Left cardiac atrium (tissue), 4 donors: Measurements from ENCODE around the gene BAHCC1. TPM values are rescaled to one million over a fixed set of nuclear protein-coding genes. Genes with fewer than 3 reads are reported as not detected.

Source experiments
- ATAC-seq, 2 donors: fragments of 200-7000 bp; cut with Tn5 transposase; one replicate each; pipeline ENCODE4 v1.9.1; 2020; ENCODE audit warnings: mild to moderate bottlenecking in 2 of 2, moderate library complexity in 2 of 2
- DNase-seq: peaks from one replicate; pipeline ENCODE4 v3.0.0-alpha.2; 2020
- intact Hi-C, 2 donors: fragments of 100-400 bp; cut with DNase I; formaldehyde crosslinking; loops; one replicate each; pipeline versions ENCODE4 v1.14.1 to v1.15.1; 2022 to 2023
- microRNA-seq, 2 donors: library from miRNA; unstranded; fragments of <30 nt; microRNA quantifications; one replicate each; pipeline ENCODE4 v1.2.0, GENCODE V29; 2020
- total RNA-seq, 2 donors: library from RNA; stranded (reverse); fragmentation: NEBNext Ultra II Directional; extraction: Animal tissue kit (Norgen Biotek cat#: 25700); gene quantifications; one replicate each; pipeline ENCODE4 v1.2.1, GENCODE V29; 2021
- donor health status: DM: no; HTN: yes; CAD: no.
- donor health status: DM: no; HTN: yes; CAD: no; lungs with severe emphysema.
- donor health status: DM: yes; HTN: yes; CAD: no.
- donor health status: Dilated cardiomyopathy.

The BAHCC1 gene
- total RNA-seq, 2 donors from 2014 or later, result 8.3 to 9.9 TPM

GRCh38 chr17:81511554-81511803 lies 116.2 kb downstream of the BAHCC1 start:
- ATAC-seq, result no peak
- no peak for DNase-seq
- intact Hi-C loops, result loop anchor here in 1 of 2 donors (2.0 kb wide), 1 partner anchor 115 kb away; no protein-coding TSS in a partner anchor

DNA sequence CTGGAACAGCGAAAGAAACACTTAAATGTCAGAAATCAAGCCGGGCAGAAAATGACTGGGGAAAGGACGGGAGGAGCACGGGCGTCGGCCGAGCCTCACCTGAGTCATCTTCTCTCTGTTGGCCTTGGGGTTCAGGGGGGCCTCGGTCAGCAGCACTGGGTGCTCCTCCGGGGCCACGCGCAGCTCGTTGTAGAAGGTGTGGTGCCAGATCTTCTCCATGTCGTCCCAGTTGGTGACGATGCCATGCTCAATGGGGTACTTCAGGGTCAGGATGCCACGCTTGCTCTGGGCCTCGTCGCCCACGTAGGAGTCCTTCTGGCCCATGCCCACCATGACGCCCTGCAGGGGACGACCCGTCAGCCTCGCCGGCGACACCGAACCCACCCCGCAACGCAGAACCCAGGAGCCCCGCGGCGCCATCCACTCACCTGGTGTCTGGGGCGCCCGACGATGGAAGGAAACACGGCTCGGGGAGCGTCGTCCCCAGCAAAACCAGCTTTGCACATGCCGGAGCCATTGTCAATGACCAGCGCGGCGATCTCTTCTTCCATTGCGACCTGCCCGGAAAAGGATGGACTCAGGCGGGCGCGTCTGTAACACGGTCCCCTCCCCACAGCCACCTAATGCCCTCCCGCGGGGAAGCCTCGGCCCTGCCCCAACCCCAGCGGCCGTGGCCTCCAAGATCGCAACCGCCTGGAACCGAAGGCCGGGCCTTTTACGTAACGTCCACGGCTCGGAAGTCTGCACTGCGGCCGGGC lies 116.7 kb downstream of the BAHCC1 start:
- intact Hi-C loops, result loop anchor here in 1 of 2 donors (2.0 kb wide), 1 partner anchor 115 kb away; no protein-coding TSS in a partner anchor
- ATAC-seq (peak; percentile 2 to 6), DNase-seq (peak; percentile 54)

DNA sequence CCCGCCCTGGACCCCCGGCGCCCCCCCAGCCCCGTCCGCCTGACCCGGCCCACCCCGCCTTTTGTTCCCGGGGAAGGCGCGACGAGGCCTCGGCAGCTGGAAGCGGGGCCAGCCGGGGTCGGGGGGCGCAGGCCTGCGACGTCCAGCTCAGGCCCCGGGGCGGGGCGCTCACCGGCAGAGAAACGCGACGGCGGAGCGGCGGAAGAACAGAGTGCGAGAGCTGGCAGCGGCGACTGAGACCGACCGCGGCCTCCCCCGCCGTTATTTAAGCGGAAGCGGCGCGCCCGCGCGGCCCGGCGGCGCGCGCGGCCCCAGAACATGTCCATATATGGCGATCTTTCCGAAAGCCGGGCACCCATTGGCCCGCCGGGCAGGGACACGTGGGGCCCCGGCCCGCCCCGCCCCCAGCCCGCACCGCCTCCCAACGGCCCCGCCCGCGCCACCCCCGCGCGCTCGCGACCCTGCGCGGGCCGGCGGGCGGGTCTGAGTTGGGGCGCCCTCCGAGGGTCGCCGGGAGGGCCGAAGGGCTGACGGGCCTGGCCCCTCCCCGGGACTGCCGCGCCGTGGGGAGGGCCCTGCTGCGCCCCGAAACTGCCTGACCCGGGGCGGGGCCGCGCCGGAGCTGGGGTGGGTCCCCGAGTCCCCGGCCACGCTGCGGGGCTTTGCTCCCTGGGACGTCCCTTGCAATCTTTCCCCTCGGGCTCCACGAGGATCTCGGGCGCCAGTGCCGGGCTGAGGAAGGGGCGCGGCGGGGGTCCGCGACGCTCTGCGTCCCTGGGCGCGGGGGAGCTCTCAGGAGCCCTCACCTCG lies 117.5 kb downstream of the BAHCC1 start, which contains the start of gene ACTG1:
TSS of gene ACTG1 (minus strand) at position 238 of the 810 bp plus-strand sequence. CDS start 445 bp downstream, outside the sequence.
- ATAC-seq (peak; percentile 61 to 81), DNase-seq (peak; percentile 94)
- intact Hi-C loops, result no loop called here

DNA sequence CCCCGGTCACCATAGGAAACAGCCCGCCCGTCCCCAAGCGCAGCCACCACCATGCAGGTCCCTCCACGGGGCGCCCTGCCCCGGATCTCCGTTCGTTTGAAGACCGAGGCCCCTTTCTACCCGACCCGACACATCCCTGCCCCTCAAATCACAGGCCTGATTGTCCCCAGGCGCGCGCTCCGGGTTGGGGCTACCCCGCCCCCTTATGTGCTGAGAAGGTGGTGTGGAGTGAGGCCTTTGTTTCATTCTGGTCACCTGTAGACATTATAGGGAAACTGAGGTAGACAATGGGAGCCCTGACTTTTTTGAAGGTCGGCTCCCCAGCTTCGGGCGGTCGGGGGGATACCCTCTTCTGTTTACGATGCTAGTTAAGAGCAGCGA lies 118.1 kb downstream of the BAHCC1 start:
- DNase-seq (peak; percentile 67), ATAC-seq (peak; percentile 4 to 13)
- intact Hi-C loops, result no loop called here

GRCh38 chr17:81513753-81514488 lies 118.7 kb downstream of the BAHCC1 start:
- ATAC-seq (peak; percentile 9 to 13), DNase-seq (peak; percentile 77)
- intact Hi-C loops, result no loop called here

DNA sequence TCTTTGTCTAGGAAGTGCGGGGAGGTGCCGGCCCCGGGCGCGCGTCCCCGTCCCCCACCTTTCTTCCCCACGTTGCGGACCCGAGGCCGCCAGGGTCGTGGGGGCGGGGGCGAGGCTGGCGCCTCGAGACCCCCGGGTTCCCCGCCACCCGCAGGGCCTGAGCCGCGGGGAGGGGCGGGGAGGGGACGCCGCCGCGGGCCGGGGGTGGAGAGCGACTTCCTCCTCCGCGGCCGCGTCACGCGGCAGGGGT lies 119.2 kb downstream of the BAHCC1 start:
- intact Hi-C loops, result no loop called here
- DNase-seq (no peak), ATAC-seq (no peak)

- peak; percentile 39 to 48 for ATAC-seq
- DNase-seq, result peak; percentile 89
- intact Hi-C loops, result loop anchor here in 1 of 2 donors (5.0 kb wide), 2 partner anchors 37 to 87 kb away; partner anchors contain the start of gene FAAP100
Measured at GRCh38 chr17:81514739-81515529, 119.7 kb downstream of the BAHCC1 start.

GRCh38 chr17:81515530-81516041 lies 120.3 kb downstream of the BAHCC1 start:
- intact Hi-C loops, result loop anchor here in 1 of 2 donors (5.0 kb wide), 2 partner anchors 37 to 87 kb away; partner anchors contain the start of gene FAAP100
- ATAC-seq, result no peak

More at GRCh38 chr17:81515530-81516041, 120.3 kb downstream of the BAHCC1 start:
- no peak for DNase-seq

Small RNA genes within 50 kb of the gene (microRNA-seq; reads per million reads assigned to microRNA genes)
- 0 to 0.20 reads per million in 2 donors for gene MIR3186
- 0 to 0.20 reads per million in 2 donors for gene MIR4740

Other genes with a start within 250 kb of the BAHCC1 start
- not detected for gene PVALEF, start 229.9 kb upstream of the BAHCC1 start, total RNA-seq
- 10 to 100 TPM in 1 of 2 donors, 1 to 10 TPM in 1; 8.3 to 12.7 TPM for gene AATK, start 229.2 kb upstream of the BAHCC1 start, total RNA-seq
- 1 to 10 TPM; 4.9 to 5.7 TPM for gene CEP131, start 172.5 kb upstream of the BAHCC1 start, total RNA-seq
- 10 to 100 TPM; 12.7 to 14.0 TPM for gene TEPSIN, start 156.4 kb upstream of the BAHCC1 start, total RNA-seq
- 10 to 100 TPM; 60.2 to 66.5 TPM for gene NDUFAF8, start 156.1 kb upstream of the BAHCC1 start, total RNA-seq
- gene SLC38A10, start 100.2 kb upstream of the BAHCC1 start, total RNA-seq, result 10 to 100 TPM; 46.4 to 54.0 TPM
- 1,000 to 10,000 TPM in 1 of 2 donors, 100 to 1,000 TPM in 1; 663 to 1,095 TPM for gene ACTG1, start 117.3 kb downstream of the BAHCC1 start, total RNA-seq
- under 1 TPM; 0.38 to 0.39 TPM for gene FSCN2, start 132.9 kb downstream of the BAHCC1 start, total RNA-seq
- gene FAAP100, start 156.9 kb downstream of the BAHCC1 start, total RNA-seq, result 10 to 100 TPM; 11.6 to 15.7 TPM
- 10 to 100 TPM; 67.2 to 97.1 TPM for gene NPLOC4, start 241.7 kb downstream of the BAHCC1 start, total RNA-seq
- gene TSPAN10, start 241.7 kb downstream of the BAHCC1 start, total RNA-seq, result under 1 TPM; 0.16 to 0.50 TPM